Astrocyte of the spinal cord (primary cell): ENCODE data around the gene USO1.
"Not testable (repeated sequence)": the region's sequence is repeated elsewhere in the genome, so short reads cannot be mapped to it uniquely, and the experiment has no call there.

Source experiments
- DNase-seq: peaks from one replicate; pipeline ENCODE4 v3.0.0; 2011; ENCODE audit warnings: low read depth, low spot score
- H3K4me3 ChIP-seq: 2 replicates; pipeline ENCODE4 v1.5.1; 2011; ENCODE audit warnings: low read depth, mild to moderate bottlenecking, low read length, moderate library complexity
- CTCF ChIP-seq: IDR thresholded peaks from 2 replicates; pipeline ENCODE4 v1.5.1; 2012; ENCODE audit warnings: low read depth, mild to moderate bottlenecking, low read length, inconsistent platforms
- in situ Hi-C: cut with HindIII; loops from 2 replicates; pipeline ENCODE4 v1.10.0; 2017; ENCODE audit warnings: low sequenced_read_pairs

The USO1 gene

GRCh38 chr4:75722417-75722816 is 2.0 kb upstream of the USO1 start:
- in situ Hi-C loops: no loop called here
- DNase-seq: no peak
- no peak overlapping the region for H3K4me3 ChIP-seq
- TF ChIP-seq CTCF: no peak

GRCh38 chr4:75723163-75724065 is 963 bp upstream of the USO1 start:
- DNase-seq: peak; percentile 39
- in situ Hi-C loops: no loop called here
- peak overlapping the region; percentile 100 for H3K4me3 ChIP-seq
- no peak for TF ChIP-seq CTCF

- peak; percentile 83 for DNase-seq
- in situ Hi-C loops: no loop called here
- no peak for TF ChIP-seq CTCF
These were observed 719 bp downstream of the USO1 start for GRCh38 chr4:75724867-75725724.

GRCh38 chr4:75725942-75726538 is 1.7 kb downstream of the USO1 start:
- DNase-seq, in situ Hi-C loops: not testable (repeated sequence)
- H3K4me3 ChIP-seq: peak overlapping the region; percentile 100

More at GRCh38 chr4:75724867-75725724, 719 bp downstream of the USO1 start:
- H3K4me3 ChIP-seq: peak overlapping the region; percentile 100

GRCh38 chr4:75726577-75726976 is 2.2 kb downstream of the USO1 start:
- TF ChIP-seq CTCF: no peak
- peak; percentile 1 for DNase-seq
- peak overlapping the region; percentile 21 for H3K4me3 ChIP-seq
- in situ Hi-C loops: no loop called here

- TF ChIP-seq CTCF: no peak
- peak overlapping the region; percentile 21 for H3K4me3 ChIP-seq
- no peak for DNase-seq
- in situ Hi-C loops: no loop called here
These were observed 2.7 kb downstream of the USO1 start for GRCh38 chr4:75727073-75727472.
